Measurements from ENCODE around the gene LRMDA. TPM values are rescaled to one million over a fixed set of nuclear protein-coding genes. Genes with fewer than 3 reads are reported as not detected.

LRMDA gene
- total and polyA plus RNA-seq, 3 experiments from 2014 or later, result not detected

- DNase-seq, result no peak
- Histone ChIP-seq H3K27ac (ENCODE audit: low read depth, low read length) (no peak overlapping the region), H3K36me3 (ENCODE audit: insufficient read depth, low read length) (no peaks in the 10 kb centered on the region), H3K9me3 (ENCODE audit: low read length) (no peaks in the 10 kb centered on the region), H3K27me3 (ENCODE audit: insufficient read depth, low read length, poor library complexity, severe bottlenecking) (no peaks in the 10 kb centered on the region), H3K4me1 (ENCODE audit: insufficient read depth, low read length) (no peaks in the 10 kb centered on the region), H3K4me3 (ENCODE audit: low read length) (no peak overlapping the region)
- H3K36me3 Mint-ChIP-seq, result no peaks in the 10 kb centered on the region
- H3K27me3 Mint-ChIP-seq, result peaks cover 0 to 1% of the 10 kb centered on the region in 2 donors
- POLR2A ChIA-PET, result no interaction called here
- H3K9me3 Mint-ChIP-seq, result peaks cover 0 to 7% (median 4%) of the 10 kb centered on the region in 5 donors
- no peak overlapping the region for H3K27ac Mint-ChIP-seq
- CTCF ChIA-PET, result interaction anchor here (1.7 kb wide), 1 partner anchor 33 kb away, joined by 3 read pairs; no protein-coding TSS in a partner anchor
- no peak overlapping the region for H3K4me3 Mint-ChIP-seq
- H3K4me1 Mint-ChIP-seq, result no peaks in the 10 kb centered on the region
These were observed 878.5 kb downstream of the LRMDA start for GRCh38 chr10:76309741-76310587.

- ChIA-PET CTCF (no interaction called here), POLR2A (no interaction called here)
- Histone ChIP-seq H3K4me3 (ENCODE audit: low read length) (no peak overlapping the region), H3K36me3 (ENCODE audit: insufficient read depth, low read length) (no peaks in the 10 kb centered on the region), H3K4me1 (ENCODE audit: insufficient read depth, low read length) (no peaks in the 10 kb centered on the region), H3K9me3 (ENCODE audit: low read length) (no peaks in the 10 kb centered on the region), H3K27me3 (ENCODE audit: insufficient read depth, low read length, poor library complexity, severe bottlenecking) (no peaks in the 10 kb centered on the region), H3K27ac (ENCODE audit: low read depth, low read length) (no peak overlapping the region)
- no peak overlapping the region for H3K27ac Mint-ChIP-seq
- H3K27me3 Mint-ChIP-seq, result peaks cover 0 to 2% of the 10 kb centered on the region in 2 donors
- peaks cover 0 to 7% (median 4%) of the 10 kb centered on the region in 5 donors for H3K9me3 Mint-ChIP-seq
- no peaks in the 10 kb centered on the region for H3K4me1 Mint-ChIP-seq
- no peak for DNase-seq
- H3K4me3 Mint-ChIP-seq, result no peak overlapping the region
- H3K36me3 Mint-ChIP-seq, result no peaks in the 10 kb centered on the region
These were observed 879.2 kb downstream of the LRMDA start for GRCh38 chr10:76310588-76311080.

- H3K36me3 ChIP-seq (ENCODE audit: insufficient read depth, low read length), result no peaks in the 10 kb centered on the region
- H3K4me3 Mint-ChIP-seq, result no peak overlapping the region
- no peak overlapping the region for H3K27ac Mint-ChIP-seq
- ChIA-PET POLR2A (no interaction called here), CTCF (no interaction called here)
- H3K27me3 Mint-ChIP-seq, result peaks cover 0 to 3% of the 10 kb centered on the region in 2 donors
- no peak overlapping the region for H3K27ac ChIP-seq (ENCODE audit: low read depth, low read length)
- H3K27me3 ChIP-seq (ENCODE audit: insufficient read depth, low read length, poor library complexity, severe bottlenecking), result no peaks in the 10 kb centered on the region
- no peak overlapping the region for H3K4me3 ChIP-seq (ENCODE audit: low read length)
- H3K36me3 Mint-ChIP-seq, result no peaks in the 10 kb centered on the region
- H3K4me1 ChIP-seq (ENCODE audit: insufficient read depth, low read length), result no peaks in the 10 kb centered on the region
- H3K4me1 Mint-ChIP-seq, result no peaks in the 10 kb centered on the region
- no peaks in the 10 kb centered on the region for H3K9me3 ChIP-seq (ENCODE audit: low read length)
- peaks cover 0 to 9% (median 4%) of the 10 kb centered on the region in 5 donors for H3K9me3 Mint-ChIP-seq
- no peak for DNase-seq
These were observed 880.6 kb downstream of the LRMDA start for GRCh38 chr10:76311752-76312636.

- Mint-ChIP-seq H3K36me3 (no peaks in the 10 kb centered on the region), H3K27ac (no peak overlapping the region), H3K4me3 (no peak overlapping the region), H3K9me3 (peaks cover 0 to 21% (median 5%) of the 10 kb centered on the region in 5 donors), H3K27me3 (peaks cover 0 to 2% of the 10 kb centered on the region in 2 donors), H3K4me1 (no peaks in the 10 kb centered on the region)
- ChIA-PET CTCF (no interaction called here), POLR2A (no interaction called here)
- Histone ChIP-seq H3K9me3 (ENCODE audit: low read length) (no peaks in the 10 kb centered on the region), H3K27me3 (ENCODE audit: insufficient read depth, low read length, poor library complexity, severe bottlenecking) (no peaks in the 10 kb centered on the region), H3K36me3 (ENCODE audit: insufficient read depth, low read length) (no peaks in the 10 kb centered on the region), H3K27ac (ENCODE audit: low read depth, low read length) (no peak overlapping the region), H3K4me1 (ENCODE audit: insufficient read depth, low read length) (no peaks in the 10 kb centered on the region), H3K4me3 (ENCODE audit: low read length) (no peak overlapping the region)
- no peak for DNase-seq
These were observed 883.8 kb downstream of the LRMDA start for GRCh38 chr10:76315240-76315639.

GRCh38 chr10:76316234-76316633, 884.8 kb downstream of the LRMDA start:
- CTCF ChIA-PET, result no interaction called here
- H3K4me1 ChIP-seq (ENCODE audit: insufficient read depth, low read length), result no peaks in the 10 kb centered on the region
- no peak for DNase-seq
- Mint-ChIP-seq H3K4me3 (no peak overlapping the region), H3K36me3 (no peaks in the 10 kb centered on the region), H3K4me1 (no peaks in the 10 kb centered on the region), H3K9me3 (peaks cover 0 to 20% (median 8%) of the 10 kb centered on the region in 5 donors), H3K27me3 (peaks cover 0 to 2% of the 10 kb centered on the region in 2 donors), H3K27ac (no peak overlapping the region)
- POLR2A ChIA-PET, result no interaction called here
- H3K4me3 ChIP-seq (ENCODE audit: low read length), result no peak overlapping the region
- no peaks in the 10 kb centered on the region for H3K27me3 ChIP-seq (ENCODE audit: insufficient read depth, low read length, poor library complexity, severe bottlenecking)
- no peak overlapping the region for H3K27ac ChIP-seq (ENCODE audit: low read depth, low read length)
- no peaks in the 10 kb centered on the region for H3K9me3 ChIP-seq (ENCODE audit: low read length)
- H3K36me3 ChIP-seq (ENCODE audit: insufficient read depth, low read length), result no peaks in the 10 kb centered on the region

GRCh38 chr10:76317078-76317477, 885.7 kb downstream of the LRMDA start:
- no peak overlapping the region for H3K4me3 ChIP-seq (ENCODE audit: low read length)
- Mint-ChIP-seq H3K9me3 (peaks cover 0 to 20% (median 8%) of the 10 kb centered on the region in 5 donors), H3K36me3 (no peaks in the 10 kb centered on the region), H3K27me3 (peaks cover 0 to 2% of the 10 kb centered on the region in 2 donors), H3K4me1 (no peaks in the 10 kb centered on the region), H3K4me3 (no peak overlapping the region), H3K27ac (no peak overlapping the region)
- no peaks in the 10 kb centered on the region for H3K36me3 ChIP-seq (ENCODE audit: insufficient read depth, low read length)
- POLR2A ChIA-PET, result no interaction called here
- no peaks in the 10 kb centered on the region for H3K9me3 ChIP-seq (ENCODE audit: low read length)
- no peak overlapping the region for H3K27ac ChIP-seq (ENCODE audit: low read depth, low read length)
- no peak for DNase-seq
- H3K4me1 ChIP-seq (ENCODE audit: insufficient read depth, low read length), result no peaks in the 10 kb centered on the region
- no peaks in the 10 kb centered on the region for H3K27me3 ChIP-seq (ENCODE audit: insufficient read depth, low read length, poor library complexity, severe bottlenecking)
- CTCF ChIA-PET, result interaction anchor here (1.4 kb wide), 1 partner anchor 8 kb away, joined by 3 read pairs; no protein-coding TSS in a partner anchor

GRCh38 chr10:76318211-76318610, 886.8 kb downstream of the LRMDA start:
- Histone ChIP-seq H3K4me1 (ENCODE audit: insufficient read depth, low read length) (no peaks in the 10 kb centered on the region), H3K9me3 (ENCODE audit: low read length) (no peaks in the 10 kb centered on the region), H3K27me3 (ENCODE audit: insufficient read depth, low read length, poor library complexity, severe bottlenecking) (no peaks in the 10 kb centered on the region), H3K27ac (ENCODE audit: low read depth, low read length) (no peak overlapping the region), H3K36me3 (ENCODE audit: insufficient read depth, low read length) (no peaks in the 10 kb centered on the region), H3K4me3 (ENCODE audit: low read length) (no peak overlapping the region)
- H3K27ac Mint-ChIP-seq, result no peak overlapping the region
- H3K36me3 Mint-ChIP-seq, result no peaks in the 10 kb centered on the region
- no peak overlapping the region for H3K4me3 Mint-ChIP-seq
- H3K9me3 Mint-ChIP-seq, result peaks cover 0 to 20% (median 8%) of the 10 kb centered on the region in 5 donors
- H3K4me1 Mint-ChIP-seq, result no peaks in the 10 kb centered on the region
- ChIA-PET POLR2A (no interaction called here), CTCF (interaction anchor here (1.4 kb wide), 1 partner anchor 9 kb away, joined by 3 read pairs; no protein-coding TSS in a partner anchor)
- H3K27me3 Mint-ChIP-seq, result peaks cover 0 to 2% of the 10 kb centered on the region in 2 donors
- no peak for DNase-seq

- no peak overlapping the region for H3K27ac Mint-ChIP-seq
- no peak for DNase-seq
- peaks cover 0 to 2% of the 10 kb centered on the region in 2 donors for H3K27me3 Mint-ChIP-seq
- H3K4me1 ChIP-seq (ENCODE audit: insufficient read depth, low read length), result no peaks in the 10 kb centered on the region
- POLR2A ChIA-PET, result no interaction called here
- no peak overlapping the region for H3K4me3 ChIP-seq (ENCODE audit: low read length)
- H3K27me3 ChIP-seq (ENCODE audit: insufficient read depth, low read length, poor library complexity, severe bottlenecking), result no peaks in the 10 kb centered on the region
- no peak overlapping the region for H3K4me3 Mint-ChIP-seq
- H3K4me1 Mint-ChIP-seq, result no peaks in the 10 kb centered on the region
- H3K9me3 Mint-ChIP-seq, result peaks cover 0 to 20% (median 8%) of the 10 kb centered on the region in 5 donors
- no peak overlapping the region for H3K27ac ChIP-seq (ENCODE audit: low read depth, low read length)
- H3K9me3 ChIP-seq (ENCODE audit: low read length), result no peaks in the 10 kb centered on the region
- CTCF ChIA-PET, result no interaction called here
- H3K36me3 Mint-ChIP-seq, result no peaks in the 10 kb centered on the region
- no peaks in the 10 kb centered on the region for H3K36me3 ChIP-seq (ENCODE audit: insufficient read depth, low read length)
These were observed 888.2 kb downstream of the LRMDA start for GRCh38 chr10:76319661-76320060.

Data from CD8-positive, alpha-beta memory T cell (primary cell).